Esophagus muscularis mucosa (tissue), 4 donors: ENCODE data around the gene RAPGEF2.
A peak's percentile ranks its signal among the peaks of the same experiment; 100 is the strongest.

ENCODE experiments used
- EP300 ChIP-seq: sonication (generic); formaldehyde crosslinking; IDR thresholded peaks from one replicate; pipeline ENCODE4 v1.6.1; 2017; ENCODE audit warnings: antibody characterized with exemption
- POLR2A ChIP-seq: fragments of 450-650 bp; IDR thresholded peaks from one replicate; pipeline ENCODE4 v1.6.1; 2017; ENCODE audit warnings: antibody characterized with exemption, moderate library complexity, mild to moderate bottlenecking, low read depth
- POLR2AphosphoS5 ChIP-seq, 2 donors: sonication (generic); formaldehyde crosslinking; IDR thresholded peaks; one replicate each; pipeline ENCODE4 v1.6.1; 2017; ENCODE audit warnings: antibody characterized with exemption in 2 of 2
- TF ChIP-seq, protein P1 (sequence below), 3 experiments: fragments of 200-600 bp in 2 of 3; fragments of 450-650 bp in 1 of 3; sonication (generic) in 2 of 3; IDR thresholded peaks; one replicate each; pipeline ENCODE4 v1.5.1; 2017 to 2019; ENCODE audit warnings: antibody characterized with exemption in 3 of 3, mild to moderate bottlenecking in 2 of 3, moderate library complexity in 1 of 3

DNA sequence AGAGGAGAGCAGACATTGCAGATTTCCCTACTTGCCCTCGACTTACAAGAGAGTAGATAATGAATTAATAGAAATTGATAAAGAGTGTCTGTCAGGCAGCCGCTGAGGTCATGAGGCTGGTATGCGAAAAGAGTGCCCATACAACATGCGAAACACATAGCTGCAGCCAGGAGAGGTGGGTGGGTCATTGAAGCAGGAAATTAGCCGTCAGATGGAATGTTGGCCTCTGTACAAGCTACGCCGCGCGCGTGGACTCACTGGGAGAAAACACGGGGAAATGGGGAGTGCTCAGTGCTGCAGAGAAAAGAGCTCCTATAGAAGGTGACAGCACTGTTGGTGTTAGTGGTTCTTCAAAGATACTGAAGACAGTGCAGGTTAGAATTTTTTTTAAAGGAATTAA is 125.1 kb downstream of the RAPGEF2 start:
- TF ChIP-seq, protein P1, sequence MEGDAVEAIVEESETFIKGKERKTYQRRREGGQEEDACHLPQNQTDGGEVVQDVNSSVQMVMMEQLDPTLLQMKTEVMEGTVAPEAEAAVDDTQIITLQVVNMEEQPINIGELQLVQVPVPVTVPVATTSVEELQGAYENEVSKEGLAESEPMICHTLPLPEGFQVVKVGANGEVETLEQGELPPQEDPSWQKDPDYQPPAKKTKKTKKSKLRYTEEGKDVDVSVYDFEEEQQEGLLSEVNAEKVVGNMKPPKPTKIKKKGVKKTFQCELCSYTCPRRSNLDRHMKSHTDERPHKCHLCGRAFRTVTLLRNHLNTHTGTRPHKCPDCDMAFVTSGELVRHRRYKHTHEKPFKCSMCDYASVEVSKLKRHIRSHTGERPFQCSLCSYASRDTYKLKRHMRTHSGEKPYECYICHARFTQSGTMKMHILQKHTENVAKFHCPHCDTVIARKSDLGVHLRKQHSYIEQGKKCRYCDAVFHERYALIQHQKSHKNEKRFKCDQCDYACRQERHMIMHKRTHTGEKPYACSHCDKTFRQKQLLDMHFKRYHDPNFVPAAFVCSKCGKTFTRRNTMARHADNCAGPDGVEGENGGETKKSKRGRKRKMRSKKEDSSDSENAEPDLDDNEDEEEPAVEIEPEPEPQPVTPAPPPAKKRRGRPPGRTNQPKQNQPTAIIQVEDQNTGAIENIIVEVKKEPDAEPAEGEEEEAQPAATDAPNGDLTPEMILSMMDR (IDR thresholded peaks at IDR 0.05): peak in 1 of 3 experiments; percentile 46
- TF ChIP-seq EP300 (peak; percentile 37), POLR2A (no peak), POLR2AphosphoS5 (IDR thresholded peaks at IDR 0.05) (peak; percentile 76 to 84)
